K562 (cell line): ENCODE data around the gene CPSF2. TPM values are rescaled to one million over a fixed set of nuclear protein-coding genes. Genes with fewer than 3 reads are reported as not detected.

Experiments
- BRD4 ChIP-seq: fragments of 200-600 bp; sonication (generic); IDR thresholded peaks from 2 replicates; pipeline ENCODE4 v1.6.1; 2017; ENCODE audit warnings: inconsistent platforms
- EGR1 ChIP-seq: fragments of 450-650 bp; conservative IDR thresholded peaks from 2 replicates; pipeline ENCODE4 v1.6.1; 2017; ENCODE audit warnings: mild to moderate bottlenecking
- HDAC8 ChIP-seq: fragments of 450-650 bp; IDR thresholded peaks from 2 replicates; pipeline ENCODE4 v1.6.1; 2016; ENCODE audit warnings: mild to moderate bottlenecking, missing genetic modification characterization, moderate library complexity, missing compliant biosample characterization
- HEY1 ChIP-seq: fragments of 250-450 bp; sonication (Bioruptor Pico); IDR thresholded peaks from 2 replicates; pipeline ENCODE4 v1.5.0; 2020; ENCODE audit warnings: mild to moderate bottlenecking, moderate library complexity, borderline replicate concordance
- L3MBTL2 ChIP-seq: fragments of 450-650 bp; IDR thresholded peaks from 2 replicates; pipeline ENCODE4 v1.6.1; 2016; ENCODE audit warnings: mild to moderate bottlenecking, moderate library complexity
- MCM5 ChIP-seq: fragments of 450-650 bp; IDR thresholded peaks from 2 replicates; pipeline ENCODE4 v1.6.1; 2016; ENCODE audit warnings: low read depth
- MTA2 ChIP-seq: fragments of 450-650 bp; IDR thresholded peaks from 2 replicates; pipeline ENCODE4 v1.6.1; 2016; ENCODE audit warnings: low read depth
- NFYB ChIP-seq: IDR thresholded peaks from 2 replicates; pipeline ENCODE4 v1.6.1; 2011; ENCODE audit warnings: mild to moderate bottlenecking, moderate library complexity; ENCODE audit not compliant: insufficient read length; ENCODE audit errors: extremely low read depth
- SAFB2 ChIP-seq: fragments of 200-400 bp; formaldehyde crosslinking; IDR thresholded peaks from 2 replicates; pipeline ENCODE4 v1.6.1; 2018; ENCODE audit warnings: borderline replicate concordance, low read length, low read depth, moderate library complexity; ENCODE audit not compliant: severe bottlenecking
- SMC3 ChIP-seq: conservative IDR thresholded peaks from 2 replicates; pipeline ENCODE4 v1.6.1; 2011; ENCODE audit warnings: low read depth, low read length, improper control_type of control experiment; ENCODE audit not compliant: insufficient read depth
- SNRNP70 ChIP-seq: fragments of 200-400 bp; formaldehyde crosslinking; optimal IDR thresholded peaks from 2 replicates; pipeline ENCODE3; 2017; ENCODE audit warnings: low read depth, low read length
- ZC3H11A ChIP-seq: IDR thresholded peaks from 2 replicates; pipeline ENCODE4 v1.6.1; 2012; ENCODE audit warnings: low read depth, low read length, improper control_type of control experiment
- ZFP30 ChIP-seq: fragments of 250-450 bp; sonication (Bioruptor Pico); IDR thresholded peaks from 2 replicates; pipeline ENCODE4 v1.8.0; 2022; ENCODE audit warnings: moderate library complexity, mild to moderate bottlenecking, inconsistent platforms, borderline replicate concordance
- polyA plus RNA-seq, 8 experiments: library from polyadenylated mRNA; depleted of rRNA in 4 of 8; stranded (reverse) in 5 of 8; unstranded in 3 of 8; fragments of >200 nt; fragmentation: Nextera tagmentation in 2 of 8; fragmentation: Illumina TruSeq in 1 of 8; extraction: Ambion mirVana in 2 of 8; extraction: Trizol in 1 of 8; gene quantifications; 2 replicates each; pipeline versions ENCODE4 v1.2.1 to v1.2.3, GENCODE V29; 2011 to 2014; ENCODE audit warnings: inconsistent platforms in 1 of 8, missing spikeins in 1 of 8
- total RNA-seq, 7 experiments: library from RNA; depleted of rRNA in 6 of 7; stranded (reverse); fragments of >200 nt in 6 of 7; fragmentation: Illumina TruSeq in 2 of 7; extraction: Trizol in 2 of 7; gene quantifications; 2 replicates each; pipeline versions ENCODE4 v1.2.1 to v1.2.3, GENCODE V29; 2011 to 2021; ENCODE audit warnings: low replicate concordance in 1 of 7
- TF ChIP-seq, protein P1 (sequence below): fragments of 450-650 bp; IDR thresholded peaks from 2 replicates; pipeline ENCODE4 v1.6.1; 2018; ENCODE audit not compliant: partially characterized antibody
- TF ChIP-seq, protein P2 (sequence below): sonication (generic); formaldehyde crosslinking; IDR thresholded peaks from 2 replicates; pipeline ENCODE4 v1.8.1; 2022; ENCODE audit warnings: missing genetic modification reagents
- TF ChIP-seq, protein P3 (sequence below): fragments of 450-650 bp; conservative IDR thresholded peaks from 2 replicates; pipeline ENCODE4 v1.6.1; 2016; ENCODE audit warnings: missing genetic modification characterization, low read depth, mild to moderate bottlenecking, control low read depth, missing compliant biosample characterization
- TF ChIP-seq, protein P4 (sequence below): fragments of 250-450 bp; sonication (Bioruptor Pico); IDR thresholded peaks from 2 replicates; pipeline ENCODE4 v1.5.0; 2021
- TF ChIP-seq, protein P5 (sequence below): sonication (generic); formaldehyde crosslinking; IDR thresholded peaks from 2 replicates; pipeline ENCODE4 v1.5.0; 2020; ENCODE audit warnings: missing genetic modification reagents

CPSF2 gene
- total and polyA plus RNA-seq, 9 of the 15 experiments (the other 6 are each of a cell fraction or from before 2014, with no cell fraction given): 20.8 to 71.3 (median 49.0) TPM

DNA sequence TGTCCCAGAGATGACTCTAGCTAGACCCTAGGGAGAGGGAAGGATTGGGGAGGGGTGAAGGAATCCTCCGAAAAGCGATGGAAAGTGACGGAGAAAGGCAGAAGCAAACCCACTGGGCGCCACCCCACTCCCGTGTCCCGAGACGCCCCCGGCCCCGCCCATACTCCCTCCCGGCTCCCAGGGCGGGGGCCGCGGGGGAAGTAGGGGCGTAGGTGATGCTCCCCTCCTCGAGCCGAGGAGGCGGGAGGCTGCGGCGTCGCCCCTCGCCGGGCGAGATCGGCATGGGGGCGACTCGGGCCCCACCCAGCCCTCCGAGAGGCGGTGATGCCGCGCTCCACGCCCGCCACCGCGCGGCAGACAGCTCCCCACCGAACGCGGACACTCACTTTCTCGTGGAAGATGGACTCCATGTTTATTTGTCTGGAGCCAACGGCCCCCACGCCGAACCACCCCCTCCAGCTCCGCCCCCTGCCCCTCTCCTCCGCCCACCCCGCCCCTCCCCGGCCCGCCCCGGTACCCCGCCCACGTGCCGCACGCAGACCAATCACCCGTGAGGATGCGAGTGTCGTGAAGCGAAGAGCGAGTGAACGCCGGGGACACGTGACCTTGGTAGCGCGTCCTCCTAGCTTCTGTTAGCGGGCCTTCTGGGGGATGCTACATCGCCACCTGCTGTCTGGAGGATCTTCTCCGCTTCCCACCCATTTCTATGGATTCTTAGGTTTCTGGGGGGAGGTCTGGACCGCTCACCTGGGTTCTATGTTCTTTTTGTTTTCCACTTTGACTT is 15.4 kb upstream of the CPSF2 start, which contains the start of gene ATXN3 (continued):
- TF ChIP-seq, protein P1, sequence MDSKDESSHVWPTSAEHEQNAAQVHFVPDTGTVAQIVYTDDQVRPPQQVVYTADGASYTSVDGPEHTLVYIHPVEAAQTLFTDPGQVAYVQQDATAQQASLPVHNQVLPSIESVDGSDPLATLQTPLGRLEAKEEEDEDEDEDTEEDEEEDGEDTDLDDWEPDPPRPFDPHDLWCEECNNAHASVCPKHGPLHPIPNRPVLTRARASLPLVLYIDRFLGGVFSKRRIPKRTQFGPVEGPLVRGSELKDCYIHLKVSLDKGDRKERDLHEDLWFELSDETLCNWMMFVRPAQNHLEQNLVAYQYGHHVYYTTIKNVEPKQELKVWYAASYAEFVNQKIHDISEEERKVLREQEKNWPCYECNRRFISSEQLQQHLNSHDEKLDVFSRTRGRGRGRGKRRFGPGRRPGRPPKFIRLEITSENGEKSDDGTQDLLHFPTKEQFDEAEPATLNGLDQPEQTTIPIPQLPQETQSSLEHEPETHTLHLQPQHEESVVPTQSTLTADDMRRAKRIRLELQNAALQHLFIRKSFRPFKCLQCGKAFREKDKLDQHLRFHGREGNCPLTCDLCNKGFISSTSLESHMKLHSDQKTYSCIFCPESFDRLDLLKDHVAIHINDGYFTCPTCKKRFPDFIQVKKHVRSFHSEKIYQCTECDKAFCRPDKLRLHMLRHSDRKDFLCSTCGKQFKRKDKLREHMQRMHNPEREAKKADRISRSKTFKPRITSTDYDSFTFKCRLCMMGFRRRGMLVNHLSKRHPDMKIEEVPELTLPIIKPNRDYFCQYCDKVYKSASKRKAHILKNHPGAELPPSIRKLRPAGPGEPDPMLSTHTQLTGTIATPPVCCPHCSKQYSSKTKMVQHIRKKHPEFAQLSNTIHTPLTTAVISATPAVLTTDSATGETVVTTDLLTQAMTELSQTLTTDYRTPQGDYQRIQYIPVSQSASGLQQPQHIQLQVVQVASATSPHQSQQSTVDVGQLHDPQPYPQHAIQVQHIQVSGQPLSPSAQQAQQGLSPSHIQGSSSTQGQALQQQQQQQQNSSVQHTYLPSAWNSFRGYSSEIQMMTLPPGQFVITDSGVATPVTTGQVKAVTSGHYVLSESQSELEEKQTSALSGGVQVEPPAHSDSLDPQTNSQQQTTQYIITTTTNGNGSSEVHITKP: peak; percentile 65
- TF ChIP-seq SAFB2 (no peak), NFYB (peak; percentile 29), L3MBTL2 (peak; percentile 52), EGR1 (peak; percentile 85), MCM5 (no peak), HDAC8 (tag) (no peak), ZFP30 (CRISPR knock-in tag) (no peak), MTA2 (no peak), HEY1 (CRISPR knock-in tag) (no peak), SMC3 (no peak), SNRNP70 (no peak), BRD4 (no peak), ZC3H11A (no peak)
- TF ChIP-seq, protein P2, sequence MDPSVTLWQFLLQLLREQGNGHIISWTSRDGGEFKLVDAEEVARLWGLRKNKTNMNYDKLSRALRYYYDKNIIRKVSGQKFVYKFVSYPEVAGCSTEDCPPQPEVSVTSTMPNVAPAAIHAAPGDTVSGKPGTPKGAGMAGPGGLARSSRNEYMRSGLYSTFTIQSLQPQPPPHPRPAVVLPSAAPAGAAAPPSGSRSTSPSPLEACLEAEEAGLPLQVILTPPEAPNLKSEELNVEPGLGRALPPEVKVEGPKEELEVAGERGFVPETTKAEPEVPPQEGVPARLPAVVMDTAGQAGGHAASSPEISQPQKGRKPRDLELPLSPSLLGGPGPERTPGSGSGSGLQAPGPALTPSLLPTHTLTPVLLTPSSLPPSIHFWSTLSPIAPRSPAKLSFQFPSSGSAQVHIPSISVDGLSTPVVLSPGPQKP (CRISPR knock-in tag): no peak
- TF ChIP-seq, protein P3, sequence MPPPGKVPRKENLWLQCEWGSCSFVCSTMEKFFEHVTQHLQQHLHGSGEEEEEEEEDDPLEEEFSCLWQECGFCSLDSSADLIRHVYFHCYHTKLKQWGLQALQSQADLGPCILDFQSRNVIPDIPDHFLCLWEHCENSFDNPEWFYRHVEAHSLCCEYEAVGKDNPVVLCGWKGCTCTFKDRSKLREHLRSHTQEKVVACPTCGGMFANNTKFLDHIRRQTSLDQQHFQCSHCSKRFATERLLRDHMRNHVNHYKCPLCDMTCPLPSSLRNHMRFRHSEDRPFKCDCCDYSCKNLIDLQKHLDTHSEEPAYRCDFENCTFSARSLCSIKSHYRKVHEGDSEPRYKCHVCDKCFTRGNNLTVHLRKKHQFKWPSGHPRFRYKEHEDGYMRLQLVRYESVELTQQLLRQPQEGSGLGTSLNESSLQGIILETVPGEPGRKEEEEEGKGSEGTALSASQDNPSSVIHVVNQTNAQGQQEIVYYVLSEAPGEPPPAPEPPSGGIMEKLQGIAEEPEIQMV (tag): no peak
- TF ChIP-seq, protein P4, sequence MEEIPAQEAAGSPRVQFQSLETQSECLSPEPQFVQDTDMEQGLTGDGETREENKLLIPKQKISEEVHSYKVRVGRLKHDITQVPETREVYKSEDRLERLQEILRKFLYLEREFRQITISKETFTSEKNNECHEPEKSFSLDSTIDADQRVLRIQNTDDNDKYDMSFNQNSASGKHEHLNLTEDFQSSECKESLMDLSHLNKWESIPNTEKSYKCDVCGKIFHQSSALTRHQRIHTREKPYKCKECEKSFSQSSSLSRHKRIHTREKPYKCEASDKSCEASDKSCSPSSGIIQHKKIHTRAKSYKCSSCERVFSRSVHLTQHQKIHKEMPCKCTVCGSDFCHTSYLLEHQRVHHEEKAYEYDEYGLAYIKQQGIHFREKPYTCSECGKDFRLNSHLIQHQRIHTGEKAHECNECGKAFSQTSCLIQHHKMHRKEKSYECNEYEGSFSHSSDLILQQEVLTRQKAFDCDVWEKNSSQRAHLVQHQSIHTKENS (CRISPR knock-in tag): no peak
- TF ChIP-seq, protein P5, sequence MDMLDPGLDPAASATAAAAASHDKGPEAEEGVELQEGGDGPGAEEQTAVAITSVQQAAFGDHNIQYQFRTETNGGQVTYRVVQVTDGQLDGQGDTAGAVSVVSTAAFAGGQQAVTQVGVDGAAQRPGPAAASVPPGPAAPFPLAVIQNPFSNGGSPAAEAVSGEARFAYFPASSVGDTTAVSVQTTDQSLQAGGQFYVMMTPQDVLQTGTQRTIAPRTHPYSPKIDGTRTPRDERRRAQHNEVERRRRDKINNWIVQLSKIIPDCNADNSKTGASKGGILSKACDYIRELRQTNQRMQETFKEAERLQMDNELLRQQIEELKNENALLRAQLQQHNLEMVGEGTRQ (CRISPR knock-in tag): peak; percentile 95
